ENCODE data around the gene OSR1. TPM values are rescaled to one million over a fixed set of nuclear protein-coding genes. Genes with fewer than 3 reads are reported as not detected.

OSR1 gene
- total RNA-seq, 1 experiment from 2014 or later, result 4.4 TPM

DNA sequence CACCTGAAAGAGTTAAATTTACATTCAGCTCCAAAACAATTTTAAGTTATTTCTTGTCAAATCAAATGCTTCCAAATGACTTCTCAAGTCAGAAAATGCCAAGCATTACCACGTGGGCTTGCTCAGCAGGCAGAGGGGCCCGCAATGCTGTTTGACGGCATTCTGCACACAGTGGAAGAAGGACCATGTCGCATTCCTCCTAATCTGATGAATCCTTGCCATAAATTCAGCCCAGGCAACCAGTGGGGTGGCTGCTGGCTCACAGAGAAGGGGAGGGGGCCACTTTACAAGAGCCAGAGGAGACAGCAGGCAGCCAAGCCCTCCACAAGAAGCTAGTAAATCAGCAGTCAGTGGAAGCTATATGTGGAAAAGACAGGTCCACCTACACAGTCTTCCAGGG is 56.7 kb downstream of the OSR1 start:
- Histone ChIP-seq H3K4me3 (ENCODE audit: low read depth in 2 of 2, low read length in 2 of 2) (no peak overlapping the region), H3K27me3 (ENCODE audit: control insufficient read depth, insufficient read depth, low read length) (no peaks in the 10 kb centered on the region), H3K36me3 (ENCODE audit: control insufficient read depth, insufficient read depth, low read length) (no peaks in the 10 kb centered on the region), H3K4me1 (ENCODE audit: control insufficient read depth, insufficient read depth, low read length) (no peaks in the 10 kb centered on the region), H3K27ac (ENCODE audit: low read length) (no peak overlapping the region), H3K9me3 (ENCODE audit: control insufficient read depth, insufficient read depth, low read depth, low read length) (no peaks in the 10 kb centered on the region)
- in situ Hi-C loops (cut with HindIII; ENCODE audit: low pct_unique_long_range_greater_than_20kb, low sequenced_read_pairs) (no loop called here), intact Hi-C loops (cut with micrococcal nuclease; ENCODE audit: unreplicated experiment) (no loop called here)
- no peak for TF ChIP-seq SIN3A (IDR thresholded peaks at IDR 0.05; ENCODE audit: borderline replicate concordance, insufficient read depth, low read depth, low read length)
- TF ChIP-seq TCF7L2 (IDR thresholded peaks at IDR 0.05; ENCODE audit: low read depth, low read length), result no peak
- no peak for TF ChIP-seq POLR2AphosphoS5 (IDR thresholded peaks at IDR 0.05; ENCODE audit: low read depth, low read length)
- TF ChIP-seq, protein P1, sequence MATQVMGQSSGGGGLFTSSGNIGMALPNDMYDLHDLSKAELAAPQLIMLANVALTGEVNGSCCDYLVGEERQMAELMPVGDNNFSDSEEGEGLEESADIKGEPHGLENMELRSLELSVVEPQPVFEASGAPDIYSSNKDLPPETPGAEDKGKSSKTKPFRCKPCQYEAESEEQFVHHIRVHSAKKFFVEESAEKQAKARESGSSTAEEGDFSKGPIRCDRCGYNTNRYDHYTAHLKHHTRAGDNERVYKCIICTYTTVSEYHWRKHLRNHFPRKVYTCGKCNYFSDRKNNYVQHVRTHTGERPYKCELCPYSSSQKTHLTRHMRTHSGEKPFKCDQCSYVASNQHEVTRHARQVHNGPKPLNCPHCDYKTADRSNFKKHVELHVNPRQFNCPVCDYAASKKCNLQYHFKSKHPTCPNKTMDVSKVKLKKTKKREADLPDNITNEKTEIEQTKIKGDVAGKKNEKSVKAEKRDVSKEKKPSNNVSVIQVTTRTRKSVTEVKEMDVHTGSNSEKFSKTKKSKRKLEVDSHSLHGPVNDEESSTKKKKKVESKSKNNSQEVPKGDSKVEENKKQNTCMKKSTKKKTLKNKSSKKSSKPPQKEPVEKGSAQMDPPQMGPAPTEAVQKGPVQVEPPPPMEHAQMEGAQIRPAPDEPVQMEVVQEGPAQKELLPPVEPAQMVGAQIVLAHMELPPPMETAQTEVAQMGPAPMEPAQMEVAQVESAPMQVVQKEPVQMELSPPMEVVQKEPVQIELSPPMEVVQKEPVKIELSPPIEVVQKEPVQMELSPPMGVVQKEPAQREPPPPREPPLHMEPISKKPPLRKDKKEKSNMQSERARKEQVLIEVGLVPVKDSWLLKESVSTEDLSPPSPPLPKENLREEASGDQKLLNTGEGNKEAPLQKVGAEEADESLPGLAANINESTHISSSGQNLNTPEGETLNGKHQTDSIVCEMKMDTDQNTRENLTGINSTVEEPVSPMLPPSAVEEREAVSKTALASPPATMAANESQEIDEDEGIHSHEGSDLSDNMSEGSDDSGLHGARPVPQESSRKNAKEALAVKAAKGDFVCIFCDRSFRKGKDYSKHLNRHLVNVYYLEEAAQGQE (IDR thresholded peaks at IDR 0.05; ENCODE audit: insufficient read depth in 1 of 2, low read depth in 2 of 2, low read length in 1 of 2), result no peak
- TF ChIP-seq, protein P2, sequence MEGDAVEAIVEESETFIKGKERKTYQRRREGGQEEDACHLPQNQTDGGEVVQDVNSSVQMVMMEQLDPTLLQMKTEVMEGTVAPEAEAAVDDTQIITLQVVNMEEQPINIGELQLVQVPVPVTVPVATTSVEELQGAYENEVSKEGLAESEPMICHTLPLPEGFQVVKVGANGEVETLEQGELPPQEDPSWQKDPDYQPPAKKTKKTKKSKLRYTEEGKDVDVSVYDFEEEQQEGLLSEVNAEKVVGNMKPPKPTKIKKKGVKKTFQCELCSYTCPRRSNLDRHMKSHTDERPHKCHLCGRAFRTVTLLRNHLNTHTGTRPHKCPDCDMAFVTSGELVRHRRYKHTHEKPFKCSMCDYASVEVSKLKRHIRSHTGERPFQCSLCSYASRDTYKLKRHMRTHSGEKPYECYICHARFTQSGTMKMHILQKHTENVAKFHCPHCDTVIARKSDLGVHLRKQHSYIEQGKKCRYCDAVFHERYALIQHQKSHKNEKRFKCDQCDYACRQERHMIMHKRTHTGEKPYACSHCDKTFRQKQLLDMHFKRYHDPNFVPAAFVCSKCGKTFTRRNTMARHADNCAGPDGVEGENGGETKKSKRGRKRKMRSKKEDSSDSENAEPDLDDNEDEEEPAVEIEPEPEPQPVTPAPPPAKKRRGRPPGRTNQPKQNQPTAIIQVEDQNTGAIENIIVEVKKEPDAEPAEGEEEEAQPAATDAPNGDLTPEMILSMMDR (IDR thresholded peaks at IDR 0.05), result no peak
- ChIA-PET CTCF (no interaction called here), POLR2A (no interaction called here)
- ATAC-seq (no peak), DNase-seq (ENCODE audit: low read depth, low spot score) (no peak)
- BruUV-seq (replicated peaks), result no TSS peak

Small RNA genes lying within 50 kb of the gene (microRNA-seq; reads per million reads assigned to microRNA genes)
- gene MIR4757 (ENCODE audit: unreplicated experiment), result not detected
